Prostate gland (tissue), 2 donors: ENCODE measurements around the gene CRYL1. TPM values are rescaled to one million over a fixed set of nuclear protein-coding genes. Genes with fewer than 3 reads are reported as not detected.

Experiments
- DNase-seq: peaks from one replicate; pipeline ENCODE4 v3.0.0-alpha.2; 2019; ENCODE audit warnings: low spot score
- H3K27ac ChIP-seq, 2 donors: fragments of 200-600 bp; sonication (generic); 2 replicates each; pipeline ENCODE4 v1.5.1; 2017 to 2019
- H3K27me3 ChIP-seq: fragments of 200-600 bp; sonication (generic); replicated peaks from 2 replicates; pipeline ENCODE4 v1.5.1; 2019; ENCODE audit not compliant: insufficient read depth
- H3K36me3 ChIP-seq, 2 donors: fragments of 200-600 bp; sonication (generic); 1 replicate in 1 of 2; 2 replicates in 1 of 2; pipeline versions ENCODE4 v1.5.1 to v1.8.1; 2017 to 2019
- H3K4me1 ChIP-seq: fragments of 200-600 bp; sonication (generic); replicated peaks from 2 replicates; pipeline ENCODE4 v1.5.1; 2019
- H3K4me3 ChIP-seq, 2 donors: fragments of 200-600 bp; sonication (generic); 2 replicates each; pipeline ENCODE4 v1.5.1; 2017 to 2019
- H3K9me3 ChIP-seq: fragments of 200-600 bp; sonication (generic); 2 replicates; pipeline ENCODE4 v1.5.1; 2017
- POLR2A ChIP-seq: fragments of 450-650 bp; IDR thresholded peaks from one replicate; pipeline ENCODE4 v1.6.1; 2016; ENCODE audit warnings: antibody characterized with exemption, mild to moderate bottlenecking
- POLR2AphosphoS5 ChIP-seq: sonication (generic); formaldehyde crosslinking; IDR thresholded peaks from one replicate; pipeline ENCODE4 v1.6.1; 2017; ENCODE audit warnings: antibody characterized with exemption
- WGBS: methylation state at CpG from one replicate; pipeline ENCODE4 v1.1.5; 2018; 5-methylcytosine and 5-hydroxymethylcytosine counted together
- intact Hi-C: fragments of 100-400 bp; cut with DNase I; formaldehyde crosslinking; loops from one replicate; pipeline ENCODE4 v1.14.2; 2022
- total RNA-seq, 2 donors: library from RNA; depleted of rRNA; stranded (reverse); fragments of >200 nt; gene quantifications; one replicate each; pipeline ENCODE4 v1.1.0, GENCODE V29; 2016
- TF ChIP-seq, protein P1 (sequence below), 4 experiments: fragments of 200-600 bp in 2 of 4; fragments of 450-650 bp in 2 of 4; sonication (generic) in 2 of 4; IDR thresholded peaks; 1 replicate in 3 of 4; 2 replicates in 1 of 4; pipeline ENCODE4 v1.5.1; 2016 to 2019; ENCODE audit warnings: antibody characterized with exemption in 4 of 4, mild to moderate bottlenecking in 2 of 4, moderate library complexity in 2 of 4

Gene CRYL1
- total RNA-seq, 2 donors from 2014 or later = 35.3 to 75.5 TPM

DNA sequence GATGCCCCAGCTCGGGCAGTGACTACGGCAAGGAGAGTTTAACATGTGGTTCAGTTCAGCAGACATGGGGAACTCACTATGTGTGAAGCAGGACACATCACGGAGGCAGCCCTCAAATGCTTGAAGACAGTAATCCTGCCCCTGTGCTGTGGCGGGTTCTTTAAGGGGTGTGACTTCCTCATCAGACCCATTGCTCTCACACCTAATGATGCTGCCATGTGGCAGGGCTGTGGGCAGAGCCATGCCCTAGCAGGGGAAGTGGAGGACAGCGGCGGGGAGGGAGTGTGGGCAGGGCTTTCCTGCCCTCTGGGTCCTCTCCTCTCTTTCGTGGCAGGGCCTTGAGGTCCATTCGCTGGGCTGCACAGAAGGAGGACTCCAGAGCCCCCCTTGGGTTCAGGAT is 162.5 kb downstream of the CRYL1 start:
- no peak overlapping the region for H3K27ac ChIP-seq
- H3K4me1 ChIP-seq = no peaks in the 10 kb centered on the region
- no peak overlapping the region for H3K4me3 ChIP-seq
- no peaks in the 10 kb centered on the region for H3K27me3 ChIP-seq
- H3K9me3 ChIP-seq = no peaks in the 10 kb centered on the region
- 93% methylated on average over 8 of the region's 8 CpGs for WGBS
- no peak for DNase-seq
- TF ChIP-seq POLR2AphosphoS5 (no peak), POLR2A (no peak)
- TF ChIP-seq, protein P1, sequence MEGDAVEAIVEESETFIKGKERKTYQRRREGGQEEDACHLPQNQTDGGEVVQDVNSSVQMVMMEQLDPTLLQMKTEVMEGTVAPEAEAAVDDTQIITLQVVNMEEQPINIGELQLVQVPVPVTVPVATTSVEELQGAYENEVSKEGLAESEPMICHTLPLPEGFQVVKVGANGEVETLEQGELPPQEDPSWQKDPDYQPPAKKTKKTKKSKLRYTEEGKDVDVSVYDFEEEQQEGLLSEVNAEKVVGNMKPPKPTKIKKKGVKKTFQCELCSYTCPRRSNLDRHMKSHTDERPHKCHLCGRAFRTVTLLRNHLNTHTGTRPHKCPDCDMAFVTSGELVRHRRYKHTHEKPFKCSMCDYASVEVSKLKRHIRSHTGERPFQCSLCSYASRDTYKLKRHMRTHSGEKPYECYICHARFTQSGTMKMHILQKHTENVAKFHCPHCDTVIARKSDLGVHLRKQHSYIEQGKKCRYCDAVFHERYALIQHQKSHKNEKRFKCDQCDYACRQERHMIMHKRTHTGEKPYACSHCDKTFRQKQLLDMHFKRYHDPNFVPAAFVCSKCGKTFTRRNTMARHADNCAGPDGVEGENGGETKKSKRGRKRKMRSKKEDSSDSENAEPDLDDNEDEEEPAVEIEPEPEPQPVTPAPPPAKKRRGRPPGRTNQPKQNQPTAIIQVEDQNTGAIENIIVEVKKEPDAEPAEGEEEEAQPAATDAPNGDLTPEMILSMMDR (IDR thresholded peaks at IDR 0.05) = no peak
- intact Hi-C loops = no loop called here
- H3K36me3 ChIP-seq = no peaks in the 10 kb centered on the region

DNA sequence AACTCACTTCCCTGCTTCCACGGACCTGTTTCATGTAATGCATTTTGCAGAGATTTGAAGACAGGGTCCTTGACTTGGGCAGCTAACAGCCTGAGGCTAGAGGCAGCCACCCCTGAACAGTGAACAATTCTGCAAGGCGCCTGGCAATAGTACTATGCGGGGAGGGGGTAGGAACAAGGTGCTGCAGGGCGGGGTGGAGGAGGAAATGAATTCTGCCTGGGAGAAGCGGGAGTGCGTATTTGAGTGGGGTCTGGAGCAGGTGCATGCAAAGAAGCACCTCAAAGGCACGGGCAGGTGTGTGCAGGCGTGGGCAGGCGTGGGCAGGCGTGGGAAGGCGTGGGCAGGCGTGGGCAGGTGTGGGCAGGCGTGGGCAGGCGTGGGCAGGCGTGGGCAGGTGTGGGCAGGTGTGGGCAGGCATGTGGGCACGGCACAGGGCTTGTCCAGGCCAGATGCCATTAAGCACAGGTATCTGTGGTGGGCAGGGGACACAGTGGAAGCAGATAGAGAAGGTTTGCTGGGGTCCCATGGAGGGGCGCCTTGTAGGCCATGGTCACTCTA is 163.1 kb downstream of the CRYL1 start:
- no peaks in the 10 kb centered on the region for H3K36me3 ChIP-seq
- intact Hi-C loops = no loop called here
- no peak overlapping the region for H3K27ac ChIP-seq
- H3K4me3 ChIP-seq = no peak overlapping the region
- no peak for DNase-seq
- TF ChIP-seq POLR2A = no peak
- TF ChIP-seq, protein P1 (IDR thresholded peaks at IDR 0.05) = no peak
- no peak for TF ChIP-seq POLR2AphosphoS5
- no peaks in the 10 kb centered on the region for H3K27me3 ChIP-seq
- 76% methylated on average over 17 of the region's 17 CpGs for WGBS
- no peaks in the 10 kb centered on the region for H3K9me3 ChIP-seq
- no peaks in the 10 kb centered on the region for H3K4me1 ChIP-seq

DNA sequence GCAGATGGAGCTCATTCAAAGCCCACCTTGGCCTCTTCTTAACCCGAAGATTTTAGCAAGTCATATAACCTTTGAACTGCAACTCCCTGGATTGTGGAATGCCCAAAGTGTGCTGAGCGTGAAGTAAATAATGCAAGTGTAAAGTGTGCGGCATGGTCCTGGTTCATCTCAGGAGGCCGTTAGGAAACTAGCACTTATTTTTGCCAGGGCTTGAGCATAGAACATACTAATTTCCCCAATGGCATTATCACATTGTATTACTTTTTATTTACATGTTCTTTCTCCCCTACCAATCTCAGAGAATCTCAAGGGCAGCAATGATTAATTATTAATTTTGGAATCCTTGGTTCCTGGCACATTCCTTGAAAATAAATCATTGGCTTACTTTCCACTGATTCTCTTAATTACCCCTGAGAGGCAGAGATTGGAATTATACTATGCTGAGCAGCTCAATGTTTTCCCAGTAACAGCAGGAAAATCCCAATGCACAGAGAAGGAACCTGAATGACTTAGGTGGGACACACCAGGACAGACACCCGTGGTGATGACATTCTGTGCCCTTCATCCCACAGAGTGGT is 164.7 kb downstream of the CRYL1 start:
- no peak for DNase-seq
- no peaks in the 10 kb centered on the region for H3K36me3 ChIP-seq
- no peaks in the 10 kb centered on the region for H3K27me3 ChIP-seq
- H3K4me1 ChIP-seq = no peaks in the 10 kb centered on the region
- TF ChIP-seq, protein P1 (IDR thresholded peaks at IDR 0.05) = no peak
- TF ChIP-seq POLR2A = no peak
- no peak for TF ChIP-seq POLR2AphosphoS5
- no peak overlapping the region for H3K27ac ChIP-seq
- no peaks in the 10 kb centered on the region for H3K9me3 ChIP-seq
- H3K4me3 ChIP-seq = no peak overlapping the region
- WGBS = 80% methylated on average over 5 of the region's 5 CpGs
- intact Hi-C loops = no loop called here

DNA sequence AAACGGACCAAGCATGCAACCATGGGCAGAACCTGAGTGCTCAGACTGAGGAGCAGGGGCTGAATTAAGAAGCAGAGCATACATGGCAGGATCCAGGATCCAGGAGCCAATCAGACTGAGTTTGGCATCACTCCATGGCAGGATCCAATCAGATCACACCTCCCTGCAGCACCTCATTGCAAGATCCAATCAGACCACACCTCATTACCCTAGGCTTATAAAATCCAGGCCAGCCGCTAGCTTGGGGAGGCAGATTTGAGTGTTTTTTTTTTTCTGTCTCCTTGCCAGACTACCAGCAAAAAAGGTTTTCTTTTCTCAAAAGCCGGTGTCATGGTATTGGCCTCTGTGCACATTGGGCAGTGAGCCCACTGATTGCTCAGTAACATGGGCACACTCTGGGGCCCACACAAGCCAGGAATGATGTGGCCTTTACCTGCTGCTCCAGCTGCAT is 165.6 kb downstream of the CRYL1 start:
- DNase-seq = no peak
- Histone ChIP-seq H3K4me1 (no peaks in the 10 kb centered on the region), H3K27me3 (no peaks in the 10 kb centered on the region), H3K36me3 (no peaks in the 10 kb centered on the region), H3K27ac (no peak overlapping the region), H3K9me3 (no peaks in the 10 kb centered on the region), H3K4me3 (no peak overlapping the region)
- intact Hi-C loops = no loop called here
- 56% methylated on average over 3 of the region's 3 CpGs for WGBS
- TF ChIP-seq POLR2A (no peak), POLR2AphosphoS5 (no peak)
- TF ChIP-seq, protein P1 (IDR thresholded peaks at IDR 0.05) = no peak

DNA sequence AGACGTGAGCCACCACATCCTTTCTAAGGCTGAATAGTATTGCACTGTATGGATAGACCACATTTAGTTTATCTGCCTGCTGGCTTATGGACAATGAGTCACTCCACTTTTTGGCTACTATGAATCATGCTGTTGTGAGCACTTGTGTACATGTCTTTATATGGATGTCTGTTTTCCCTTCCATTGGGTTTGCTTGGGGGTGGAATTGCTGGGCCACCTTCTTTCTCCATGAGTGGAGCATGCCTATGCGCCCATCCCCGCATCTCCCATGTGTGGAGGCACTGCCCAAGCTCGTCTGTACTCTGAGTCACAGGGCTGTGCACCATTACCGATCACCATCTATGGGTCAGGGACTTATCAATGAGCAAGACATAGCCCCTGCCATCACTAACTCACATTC is 166.3 kb downstream of the CRYL1 start:
- H3K9me3 ChIP-seq = no peaks in the 10 kb centered on the region
- DNase-seq = no peak
- intact Hi-C loops = no loop called here
- no peaks in the 10 kb centered on the region for H3K4me1 ChIP-seq
- H3K4me3 ChIP-seq = no peak overlapping the region
- H3K36me3 ChIP-seq = no peaks in the 10 kb centered on the region
- H3K27me3 ChIP-seq = no peaks in the 10 kb centered on the region
- 91% methylated on average over 5 of the region's 5 CpGs for WGBS
- no peak overlapping the region for H3K27ac ChIP-seq
- TF ChIP-seq, protein P1 (IDR thresholded peaks at IDR 0.05) = no peak
- no peak for TF ChIP-seq POLR2AphosphoS5
- TF ChIP-seq POLR2A = no peak
